Osteoblast (primary cell): ENCODE results near the gene HIRIP3. TPM values are rescaled to one million over a fixed set of nuclear protein-coding genes. Genes with fewer than 3 reads are reported as not detected.

Experiments used
- DNase-seq: peaks from one replicate; pipeline ENCODE4 v3.0.0; 2011; ENCODE audit warnings: low spot score, mixed read lengths; ENCODE audit not compliant: insufficient read length; ENCODE audit errors: missing footprints
- H2AFZ ChIP-seq: 2 replicates; pipeline ENCODE4 v1.6.0; 2011; ENCODE audit warnings: mild to moderate bottlenecking, low read length
- H3K27ac ChIP-seq: 2 replicates; pipeline ENCODE4 v1.5.1; 2011; ENCODE audit warnings: mild to moderate bottlenecking, low read depth, low read length, moderate library complexity
- H3K27me3 ChIP-seq: 2 replicates; pipeline ENCODE4 v1.6.0; 2012; ENCODE audit warnings: mild to moderate bottlenecking, control low read depth, inconsistent platforms, low read length, moderate library complexity; ENCODE audit not compliant: insufficient read depth
- H3K36me3 ChIP-seq: 2 replicates; pipeline ENCODE4 v1.5.1; 2011; ENCODE audit warnings: mild to moderate bottlenecking, low read length, control low read depth, moderate library complexity; ENCODE audit not compliant: insufficient read depth
- H3K4me1 ChIP-seq: 2 replicates; pipeline ENCODE4 v1.5.1; 2011; ENCODE audit warnings: mild to moderate bottlenecking, low read length, control low read depth, moderate library complexity; ENCODE audit not compliant: insufficient read depth
- H3K4me2 ChIP-seq: 2 replicates; pipeline ENCODE4 v1.6.0; 2011; ENCODE audit warnings: mild to moderate bottlenecking, low read length; ENCODE audit not compliant: insufficient read depth
- H3K4me3 ChIP-seq: fragments of 200-600 bp; sonication (generic); 3 replicates; pipeline ENCODE4 v1.5.1; 2012; ENCODE audit warnings: mild to moderate bottlenecking, low read length, inconsistent platforms; ENCODE audit not compliant: insufficient read depth
- H3K79me2 ChIP-seq: 2 replicates; pipeline ENCODE4 v1.6.0; 2012; ENCODE audit warnings: mild to moderate bottlenecking, low read length, control low read depth, inconsistent platforms; ENCODE audit not compliant: insufficient read depth
- H3K9me3 ChIP-seq: 2 replicates; pipeline ENCODE4 v1.5.1; 2011; ENCODE audit warnings: low read depth, low read length, control low read depth
- H4K20me1 ChIP-seq: 2 replicates; pipeline ENCODE4 v1.6.0; 2012; ENCODE audit warnings: mild to moderate bottlenecking, low read length, control low read depth; ENCODE audit not compliant: insufficient read depth
- CTCF ChIP-seq: IDR thresholded peaks from 2 replicates; pipeline ENCODE4 v1.5.1; 2011; ENCODE audit warnings: mild to moderate bottlenecking, low read depth, low read length, moderate library complexity; ENCODE audit errors: extremely low read depth
- total RNA-seq: library from RNA; depleted of rRNA; stranded (reverse); fragments of >200 nt; gene quantifications from 2 replicates; pipeline ENCODE4 v1.2.3, GENCODE V29; 2012

The HIRIP3 gene
- total RNA-seq, 1 donor, result 5.8 TPM

GRCh38 chr16:29972500-29972899 is 22.9 kb downstream of the HIRIP3 start:
- Histone ChIP-seq H3K79me2 (peaks cover 38% of the 10 kb centered on the region), H3K4me1 (peaks cover 28% of the 10 kb centered on the region), H3K4me2 (no peak overlapping the region), H3K4me3 (no peak overlapping the region), H2AFZ (no peak overlapping the region), H3K27ac (no peak overlapping the region), H3K36me3 (peaks cover 34% of the 10 kb centered on the region), H4K20me1 (peaks cover 33% of the 10 kb centered on the region), H3K9me3 (no peaks in the 10 kb centered on the region), H3K27me3 (no peaks in the 10 kb centered on the region)
- no peak for TF ChIP-seq CTCF
- no peak for DNase-seq

GRCh38 chr16:29971304-29971703 is 24.1 kb downstream of the HIRIP3 start:
- H3K27me3 ChIP-seq, result no peaks in the 10 kb centered on the region

GRCh38 chr16:29968205-29968604 is 27.2 kb downstream of the HIRIP3 start:
- H3K4me3 ChIP-seq, result no peak overlapping the region
- no peak overlapping the region for H3K4me2 ChIP-seq
- H3K9me3 ChIP-seq, result no peaks in the 10 kb centered on the region
- H3K27me3 ChIP-seq, result no peaks in the 10 kb centered on the region
- no peak overlapping the region for H2AFZ ChIP-seq
- DNase-seq, result no peak
- H3K36me3 ChIP-seq, result peaks cover 31% of the 10 kb centered on the region
- no peak for TF ChIP-seq CTCF
- H3K79me2 ChIP-seq, result peaks cover 5% of the 10 kb centered on the region
- H3K4me1 ChIP-seq, result peaks cover under 1% of the 10 kb centered on the region
- no peak overlapping the region for H3K27ac ChIP-seq
- H4K20me1 ChIP-seq, result no peaks in the 10 kb centered on the region

More at GRCh38 chr16:29971304-29971703, 24.1 kb downstream of the HIRIP3 start:
- Histone ChIP-seq H3K27ac (no peak overlapping the region), H3K79me2 (peaks cover 26% of the 10 kb centered on the region), H3K36me3 (peaks cover 28% of the 10 kb centered on the region), H2AFZ (no peak overlapping the region), H3K4me1 (peaks cover 19% of the 10 kb centered on the region), H3K4me2 (no peak overlapping the region), H3K9me3 (no peaks in the 10 kb centered on the region), H4K20me1 (peaks cover 21% of the 10 kb centered on the region), H3K4me3 (no peak overlapping the region)
- no peak for TF ChIP-seq CTCF
- no peak for DNase-seq

DNA sequence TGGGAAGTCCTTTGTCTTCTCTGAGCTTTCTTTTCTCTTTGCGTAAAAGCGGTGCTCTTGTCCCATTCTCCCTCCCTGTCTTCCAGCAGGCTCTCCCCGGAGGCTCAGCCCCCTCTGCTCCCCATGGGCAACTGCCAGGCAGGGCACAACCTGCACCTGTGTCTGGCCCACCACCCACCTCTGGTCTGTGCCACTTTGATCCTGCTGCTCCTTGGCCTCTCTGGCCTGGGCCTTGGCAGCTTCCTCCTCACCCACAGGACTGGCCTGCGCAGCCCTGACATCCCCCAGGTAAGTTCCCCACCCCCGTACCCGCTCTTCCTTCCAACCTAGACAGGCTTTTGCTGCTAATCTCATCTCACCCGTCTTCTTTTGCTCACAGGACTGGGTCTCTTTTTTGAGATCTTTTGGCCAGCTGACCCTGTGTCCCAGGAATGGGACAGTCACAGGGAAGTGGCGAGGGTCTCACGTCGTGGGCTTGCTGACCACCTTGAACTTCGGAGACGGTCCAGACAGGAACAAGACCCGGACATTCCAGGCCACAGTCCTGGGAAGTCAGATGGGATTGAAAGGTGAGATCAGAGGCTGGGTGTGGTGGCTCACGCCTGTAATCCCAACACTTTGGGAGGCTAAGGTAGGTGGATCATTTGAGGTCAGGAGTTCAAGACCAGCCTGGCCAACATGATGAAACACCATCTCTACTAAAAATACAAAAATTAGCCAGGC is 32.2 kb downstream of the HIRIP3 start:
- TF ChIP-seq CTCF, result no peak
- no peaks in the 10 kb centered on the region for H4K20me1 ChIP-seq
- H3K27ac ChIP-seq, result peak overlapping the region; percentile 61
- peaks cover 8% of the 10 kb centered on the region for H3K36me3 ChIP-seq
- DNase-seq, result no peak
- peak overlapping the region; percentile 80 for H3K4me2 ChIP-seq
- H3K79me2 ChIP-seq, result peaks cover 7% of the 10 kb centered on the region
- H3K4me3 ChIP-seq, result peak overlapping the region; percentile 74
- peaks cover 9% of the 10 kb centered on the region for H3K4me1 ChIP-seq
- peak overlapping the region; percentile 77 for H2AFZ ChIP-seq
- no peaks in the 10 kb centered on the region for H3K9me3 ChIP-seq
- no peaks in the 10 kb centered on the region for H3K27me3 ChIP-seq
